HEK293 (cell line): ENCODE measurements around the gene THAP3.

Source experiments
- CTCF ChIA-PET: fragments of 350-600 bp; formaldehyde crosslinking; extraction: SDS; loops from one replicate; lab custom pipeline; 2021; ENCODE audit warnings: antibody characterized with exemption; lab: Yijun Ruan, JAX
- POLR2A ChIA-PET: fragments of 300-600 bp; formaldehyde crosslinking; extraction: SDS; loops from one replicate; lab custom pipeline; 2020; ENCODE audit warnings: antibody characterized with exemption, inconsistent platforms; lab: Yijun Ruan, JAX
- H3K27ac ChIP-seq: fragments of 200-500 bp; sonication (Bioruptor generic); 2 replicates; pipeline ENCODE4 v1.5.1; 2014; ENCODE audit warnings: low read depth, low read length, control low read depth, inconsistent platforms; ENCODE audit errors: extremely low read depth
- H3K36me3 ChIP-seq, 2 experiments: fragments of 200-500 bp in 1 of 2; sonication (Bioruptor generic) in 1 of 2; 1 replicate in 1 of 2; 2 replicates in 1 of 2; pipeline ENCODE4 v1.5.1; 2014 to 2017; ENCODE audit warnings: inconsistent platforms in 2 of 2, low read length in 2 of 2; ENCODE audit not compliant: control insufficient read depth in 2 of 2, insufficient read depth in 1 of 2
- H3K4me1 ChIP-seq: fragments of 200-500 bp; sonication (Bioruptor generic); 2 replicates; pipeline ENCODE4 v1.5.1; 2014; ENCODE audit warnings: mild to moderate bottlenecking, low read length, inconsistent platforms; ENCODE audit not compliant: control insufficient read depth, insufficient read depth
- H3K4me3 ChIP-seq: 2 replicates; pipeline ENCODE4 v1.5.1; 2011; ENCODE audit warnings: low read depth, mild to moderate bottlenecking, control low read depth, low read length, moderate library complexity
- H3K9me3 ChIP-seq: fragments of 200-500 bp; sonication (Bioruptor generic); 2 replicates; pipeline ENCODE4 v1.5.1; 2014; ENCODE audit warnings: low read depth, low read length, inconsistent platforms; ENCODE audit not compliant: control insufficient read depth, insufficient read depth
- GLI2 ChIP-seq: fragments of 450-650 bp; formaldehyde crosslinking; IDR thresholded peaks from 2 replicates; pipeline ENCODE4; 2017; ENCODE audit warnings: missing biosample characterization, missing genetic modification characterization, low read depth, borderline replicate concordance
- HOXD13 ChIP-seq: sonication (generic); formaldehyde crosslinking; IDR thresholded peaks from 2 replicates; pipeline ENCODE4 v1.8.0; 2022; ENCODE audit warnings: missing genetic modification reagents, borderline replicate concordance
- MZF1 ChIP-seq: fragments of 450-650 bp; formaldehyde crosslinking; IDR thresholded peaks from 2 replicates; pipeline ENCODE4 v1.5.1; 2017; ENCODE audit warnings: missing biosample characterization, missing genetic modification characterization, borderline replicate concordance
- PRDM2 ChIP-seq: fragments of 450-650 bp; formaldehyde crosslinking; IDR thresholded peaks from 2 replicates; pipeline ENCODE4 v1.5.1; 2016; ENCODE audit warnings: missing biosample characterization, missing genetic modification characterization, borderline replicate concordance
- SETDB1 ChIP-seq: IDR thresholded peaks from one replicate; pipeline ENCODE4 v1.6.1; 2017; ENCODE audit warnings: mild to moderate bottlenecking, low read length, moderate library complexity, mixed read lengths; ENCODE audit not compliant: insufficient read length
- WT1 ChIP-seq: fragments of 450-650 bp; formaldehyde crosslinking; IDR thresholded peaks from 2 replicates; pipeline ENCODE4 v1.5.1; 2016; ENCODE audit warnings: missing biosample characterization, missing genetic modification characterization
- ZBTB10 ChIP-seq: fragments of 450-650 bp; formaldehyde crosslinking; IDR thresholded peaks from 2 replicates; pipeline ENCODE4 v1.5.1; 2016; ENCODE audit warnings: missing biosample characterization, missing genetic modification characterization
- ZBTB6 ChIP-seq: fragments of 450-650 bp; formaldehyde crosslinking; IDR thresholded peaks from 2 replicates; pipeline ENCODE4 v1.5.1; 2017; ENCODE audit warnings: missing biosample characterization, missing genetic modification characterization
- ZFP3 ChIP-seq: fragments of 450-650 bp; formaldehyde crosslinking; IDR thresholded peaks from 2 replicates; pipeline ENCODE4 v1.5.1; 2016; ENCODE audit warnings: low read depth, missing biosample characterization, missing genetic modification characterization
- ZIC2 ChIP-seq: fragments of 450-650 bp; formaldehyde crosslinking; IDR thresholded peaks from 2 replicates; pipeline ENCODE4 v1.5.1; 2016; ENCODE audit warnings: missing biosample characterization, missing genetic modification characterization
- ZNF132 ChIP-seq: fragments of 450-650 bp; formaldehyde crosslinking; IDR thresholded peaks from 2 replicates; pipeline ENCODE4 v1.5.1; 2017; ENCODE audit warnings: missing biosample characterization, missing genetic modification characterization, borderline replicate concordance
- ZNF366 ChIP-seq: fragments of 450-650 bp; formaldehyde crosslinking; conservative IDR thresholded peaks from 2 replicates; pipeline ENCODE4 v1.5.1; 2016; ENCODE audit warnings: missing biosample characterization, missing genetic modification characterization
- ZNF391 ChIP-seq: fragments of 450-650 bp; formaldehyde crosslinking; IDR thresholded peaks from 2 replicates; pipeline ENCODE4 v1.5.1; 2016; ENCODE audit warnings: low read depth, missing biosample characterization, missing genetic modification characterization, borderline replicate concordance
- ZNF416 ChIP-seq: fragments of 450-650 bp; formaldehyde crosslinking; IDR thresholded peaks from 2 replicates; pipeline ENCODE4 v1.5.1; 2016; ENCODE audit warnings: missing biosample characterization, missing genetic modification characterization
- ZNF626 ChIP-seq: fragments of 450-650 bp; sonication (Bioruptor Pico); formaldehyde crosslinking; IDR thresholded peaks from 2 replicates; pipeline ENCODE4 v1.5.1; 2018; ENCODE audit warnings: missing biosample characterization, missing genetic modification characterization, inconsistent platforms
- ZNF837 ChIP-seq: fragments of 450-650 bp; formaldehyde crosslinking; IDR thresholded peaks from 2 replicates; pipeline ENCODE4 v1.5.1; 2016; ENCODE audit warnings: missing biosample characterization, missing genetic modification characterization
- ZSCAN16 ChIP-seq: fragments of 450-650 bp; formaldehyde crosslinking; IDR thresholded peaks from 2 replicates; pipeline ENCODE4 v1.5.1; 2016; ENCODE audit warnings: missing biosample characterization, missing genetic modification characterization
- TF ChIP-seq, protein P1 (sequence below): fragments of 450-650 bp; formaldehyde crosslinking; IDR thresholded peaks from 2 replicates; pipeline ENCODE4 v1.5.1; 2016; ENCODE audit warnings: missing biosample characterization, missing genetic modification characterization
- TF ChIP-seq, protein P2 (sequence below): fragments of 450-650 bp; formaldehyde crosslinking; IDR thresholded peaks from 2 replicates; pipeline ENCODE4 v1.5.1; 2016; ENCODE audit warnings: missing biosample characterization, missing genetic modification characterization

THAP3 gene

GRCh38 chr1:6601923-6602668, 22.6 kb upstream of the THAP3 start:
- peaks cover 0 to 32% of the 10 kb centered on the region in 2 experiments; a peak in 1 of 3 replicates for H3K36me3 ChIP-seq
- peak overlapping the region; percentile 82; the same call in 1 of the 2 replicates for H3K27ac ChIP-seq
- no peaks in the 10 kb centered on the region for H3K9me3 ChIP-seq
- H3K4me3 ChIP-seq, result peak overlapping the region; percentile 58
- ChIA-PET POLR2A (interaction anchor here (0.6 to 3.5 kb wide), 15 partner anchors 8 to 187 kb away, joined by 3 to 25 read pairs (median 4); partner anchors contain the start of genes NOL9, PHF13, TAS1R1 and THAP3), CTCF (interaction anchor here (1.4 to 1.6 kb wide), 2 partner anchors 45 to 47 kb away, joined by 3 to 4 read pairs; partner anchors contain the start of gene TAS1R1)
- no peaks in the 10 kb centered on the region for H3K4me1 ChIP-seq
- TF ChIP-seq MZF1 (tag by site-specific recombination) (no peak), ZIC2 (peak; percentile 90), ZNF132 (tag by site-specific recombination) (no peak), PRDM2 (tag by site-specific recombination) (no peak), HOXD13 (CRISPR knock-in tag) (no peak), ZNF391 (peak; percentile 83; the same call in 1 of the 2 replicates), ZFP3 (tag by site-specific recombination) (no peak), ZNF416 (tag by site-specific recombination) (no peak), ZBTB10 (tag by site-specific recombination) (no peak), GLI2 (no peak), ZNF626 (no peak), ZNF366 (tag by site-specific recombination) (no peak), ZSCAN16 (tag by site-specific recombination) (no peak), WT1 (tag by site-specific recombination) (no peak), ZBTB6 (tag by site-specific recombination) (no peak), SETDB1 (no peak), ZNF837 (tag by site-specific recombination) (no peak)
- TF ChIP-seq, protein P1, sequence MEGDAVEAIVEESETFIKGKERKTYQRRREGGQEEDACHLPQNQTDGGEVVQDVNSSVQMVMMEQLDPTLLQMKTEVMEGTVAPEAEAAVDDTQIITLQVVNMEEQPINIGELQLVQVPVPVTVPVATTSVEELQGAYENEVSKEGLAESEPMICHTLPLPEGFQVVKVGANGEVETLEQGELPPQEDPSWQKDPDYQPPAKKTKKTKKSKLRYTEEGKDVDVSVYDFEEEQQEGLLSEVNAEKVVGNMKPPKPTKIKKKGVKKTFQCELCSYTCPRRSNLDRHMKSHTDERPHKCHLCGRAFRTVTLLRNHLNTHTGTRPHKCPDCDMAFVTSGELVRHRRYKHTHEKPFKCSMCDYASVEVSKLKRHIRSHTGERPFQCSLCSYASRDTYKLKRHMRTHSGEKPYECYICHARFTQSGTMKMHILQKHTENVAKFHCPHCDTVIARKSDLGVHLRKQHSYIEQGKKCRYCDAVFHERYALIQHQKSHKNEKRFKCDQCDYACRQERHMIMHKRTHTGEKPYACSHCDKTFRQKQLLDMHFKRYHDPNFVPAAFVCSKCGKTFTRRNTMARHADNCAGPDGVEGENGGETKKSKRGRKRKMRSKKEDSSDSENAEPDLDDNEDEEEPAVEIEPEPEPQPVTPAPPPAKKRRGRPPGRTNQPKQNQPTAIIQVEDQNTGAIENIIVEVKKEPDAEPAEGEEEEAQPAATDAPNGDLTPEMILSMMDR (tag by site-specific recombination), result 0 out of 2 replicates have a peak, but pooled peaks have one; percentile 24
- TF ChIP-seq, protein P2, sequence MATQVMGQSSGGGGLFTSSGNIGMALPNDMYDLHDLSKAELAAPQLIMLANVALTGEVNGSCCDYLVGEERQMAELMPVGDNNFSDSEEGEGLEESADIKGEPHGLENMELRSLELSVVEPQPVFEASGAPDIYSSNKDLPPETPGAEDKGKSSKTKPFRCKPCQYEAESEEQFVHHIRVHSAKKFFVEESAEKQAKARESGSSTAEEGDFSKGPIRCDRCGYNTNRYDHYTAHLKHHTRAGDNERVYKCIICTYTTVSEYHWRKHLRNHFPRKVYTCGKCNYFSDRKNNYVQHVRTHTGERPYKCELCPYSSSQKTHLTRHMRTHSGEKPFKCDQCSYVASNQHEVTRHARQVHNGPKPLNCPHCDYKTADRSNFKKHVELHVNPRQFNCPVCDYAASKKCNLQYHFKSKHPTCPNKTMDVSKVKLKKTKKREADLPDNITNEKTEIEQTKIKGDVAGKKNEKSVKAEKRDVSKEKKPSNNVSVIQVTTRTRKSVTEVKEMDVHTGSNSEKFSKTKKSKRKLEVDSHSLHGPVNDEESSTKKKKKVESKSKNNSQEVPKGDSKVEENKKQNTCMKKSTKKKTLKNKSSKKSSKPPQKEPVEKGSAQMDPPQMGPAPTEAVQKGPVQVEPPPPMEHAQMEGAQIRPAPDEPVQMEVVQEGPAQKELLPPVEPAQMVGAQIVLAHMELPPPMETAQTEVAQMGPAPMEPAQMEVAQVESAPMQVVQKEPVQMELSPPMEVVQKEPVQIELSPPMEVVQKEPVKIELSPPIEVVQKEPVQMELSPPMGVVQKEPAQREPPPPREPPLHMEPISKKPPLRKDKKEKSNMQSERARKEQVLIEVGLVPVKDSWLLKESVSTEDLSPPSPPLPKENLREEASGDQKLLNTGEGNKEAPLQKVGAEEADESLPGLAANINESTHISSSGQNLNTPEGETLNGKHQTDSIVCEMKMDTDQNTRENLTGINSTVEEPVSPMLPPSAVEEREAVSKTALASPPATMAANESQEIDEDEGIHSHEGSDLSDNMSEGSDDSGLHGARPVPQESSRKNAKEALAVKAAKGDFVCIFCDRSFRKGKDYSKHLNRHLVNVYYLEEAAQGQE (tag by site-specific recombination), result peak; percentile 68; the same call in 1 of the 2 replicates
